UCSD-AML1 (cell line): Measurements from ENCODE around the gene CALHM6.
"Not testable (repeated sequence)": the region's sequence is repeated elsewhere in the genome, so short reads cannot be mapped to it uniquely, and the experiment has no call there.

Experiments used
- DNase-seq: peaks from one replicate; lab custom pipeline; 2025; ENCODE audit not compliant: unreplicated experiment; lab: John Stamatoyannopoulos, UW

Gene CALHM6

DNA sequence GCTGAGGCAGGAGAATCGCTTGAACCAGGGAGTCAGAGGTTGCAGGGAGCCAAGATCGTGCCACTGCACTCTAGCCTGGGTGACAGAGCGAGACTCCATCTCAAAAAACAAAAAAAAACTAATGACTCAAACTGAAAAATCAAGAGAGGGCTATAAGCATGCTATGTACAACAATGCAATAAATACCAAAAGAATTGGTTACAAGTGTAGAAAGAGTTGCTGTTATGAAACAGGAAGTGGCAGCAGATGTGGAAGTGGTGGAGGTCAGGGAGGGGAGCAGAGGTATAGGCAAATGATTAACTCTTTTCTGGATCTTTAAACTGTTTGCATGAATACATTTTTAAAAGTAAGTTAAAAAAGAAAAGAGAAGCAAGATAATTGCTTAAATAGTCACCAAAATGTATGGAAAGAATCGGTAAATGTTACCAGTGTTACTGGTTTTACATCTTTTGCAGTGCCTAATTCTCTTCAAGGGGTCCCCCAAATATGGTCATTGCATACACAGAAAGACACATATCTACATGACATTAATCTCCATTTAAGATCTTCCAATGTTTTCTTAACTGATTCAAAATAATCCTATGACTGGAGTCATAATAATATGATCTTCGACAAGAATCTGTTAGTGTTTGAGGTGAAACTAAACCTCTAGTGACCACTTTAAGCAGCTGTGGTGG is 15.0 kb downstream of the CALHM6 start:
- peak; percentile 22 for DNase-seq

DNA sequence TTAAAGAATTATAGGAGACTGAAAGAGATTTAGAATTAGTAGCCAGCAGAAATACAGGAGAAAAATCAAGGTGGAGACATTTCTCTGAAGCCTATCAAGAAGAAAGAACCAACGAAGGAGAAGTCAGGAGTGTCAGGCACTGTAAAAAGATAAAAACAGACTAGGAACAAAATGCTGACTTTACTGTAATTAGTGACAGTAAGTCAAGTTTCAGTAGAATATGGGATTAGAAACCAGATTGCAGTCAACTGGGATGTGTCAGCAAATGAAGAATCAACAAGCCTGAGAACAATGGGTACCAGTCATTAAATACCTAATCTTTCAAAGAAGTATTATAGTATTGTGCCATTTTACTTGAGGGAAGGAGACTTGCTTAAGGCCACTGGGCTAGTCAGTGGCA is 21.6 kb downstream of the CALHM6 start:
- DNase-seq, result no peak

DNA sequence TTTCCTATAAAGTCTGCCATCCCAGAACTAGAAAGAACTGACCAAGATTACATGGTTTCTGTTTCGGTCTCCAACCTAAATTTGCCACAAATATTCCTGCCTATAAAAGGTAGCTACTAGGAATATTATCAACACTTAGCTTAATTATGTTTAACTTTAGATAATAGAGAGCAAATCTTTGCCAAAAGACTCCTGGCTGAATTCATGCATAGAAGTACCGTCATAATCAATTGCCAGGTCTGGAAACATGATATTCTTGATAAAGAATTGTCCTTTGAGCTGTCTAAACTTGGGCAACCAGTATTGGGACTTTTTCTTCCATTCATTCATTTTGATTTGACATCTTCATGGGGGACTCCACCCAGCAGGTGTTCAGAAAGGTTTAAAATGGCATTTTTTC is 22.4 kb downstream of the CALHM6 start:
- no peak for DNase-seq

GRCh38 chr6:116485559-116486184 is 24.5 kb downstream of the CALHM6 start:
- no peak for DNase-seq

- no peak for DNase-seq
These were observed 30.6 kb downstream of the CALHM6 start for GRCh38 chr6:116491610-116492330.

DNA sequence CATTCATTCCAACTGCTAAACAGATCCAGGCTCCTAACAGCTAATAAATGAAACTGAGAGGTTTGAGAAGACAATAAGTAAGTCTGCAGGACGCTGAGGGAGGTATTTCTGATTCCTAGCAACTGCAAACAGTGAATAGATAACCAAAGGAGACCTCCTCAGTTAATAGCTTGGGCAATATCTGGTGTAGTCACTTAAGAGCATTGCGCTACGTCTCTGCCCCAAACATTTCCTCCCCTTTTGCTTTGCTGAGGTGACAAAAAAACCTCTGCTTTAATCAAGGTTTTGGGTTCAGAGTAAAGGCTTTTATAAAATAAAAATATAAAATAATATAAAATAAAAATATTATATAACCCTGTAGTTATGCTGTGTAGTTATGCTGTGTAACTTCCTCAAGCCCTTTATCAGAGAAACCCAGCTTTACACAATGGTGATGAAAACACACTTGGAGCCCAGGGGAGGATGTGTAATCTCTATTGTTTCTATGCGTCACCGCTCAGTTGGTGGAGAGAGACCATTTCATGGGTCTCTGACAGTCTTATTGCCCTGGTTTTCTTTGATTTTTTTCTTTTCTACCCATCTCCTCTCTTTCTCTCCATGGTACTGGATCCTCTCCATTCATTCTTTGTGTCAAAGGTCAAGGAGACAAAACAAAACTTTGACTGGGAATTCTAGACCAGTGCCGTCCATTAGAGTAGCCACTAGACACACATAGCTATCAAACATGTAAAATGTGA is 31.3 kb downstream of the CALHM6 start:
- DNase-seq, result peak; percentile 9

- DNase-seq, result not testable (repeated sequence)
These were observed 34.0 kb downstream of the CALHM6 start for GRCh38 chr6:116495161-116495560.

DNA sequence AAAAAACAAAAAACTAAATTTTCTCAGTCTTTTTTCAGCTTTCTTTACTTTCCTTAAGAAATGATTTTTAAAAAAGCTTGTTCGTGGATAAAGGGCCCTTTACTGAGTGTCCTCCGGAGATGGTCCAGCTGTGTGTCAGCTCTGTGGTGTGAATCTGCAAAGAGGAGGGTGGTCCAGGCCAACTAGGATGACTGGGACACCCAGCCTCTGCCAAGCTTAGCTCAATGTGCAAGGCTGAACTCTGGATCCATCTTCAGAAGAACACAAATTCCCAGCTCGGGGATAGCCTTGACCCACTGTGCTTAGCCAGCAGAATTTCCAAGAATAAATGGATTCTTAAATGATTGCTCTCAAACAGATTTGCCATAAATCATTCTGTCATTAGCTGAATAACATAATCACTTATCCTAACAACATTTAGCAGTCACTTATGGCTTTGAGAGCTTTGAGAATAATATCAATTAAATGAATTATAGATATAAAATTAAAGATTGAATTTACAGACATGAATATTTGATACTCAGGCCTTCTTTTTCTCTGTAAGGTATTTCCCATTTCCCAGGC is 36.0 kb downstream of the CALHM6 start:
- DNase-seq, result no peak

DNA sequence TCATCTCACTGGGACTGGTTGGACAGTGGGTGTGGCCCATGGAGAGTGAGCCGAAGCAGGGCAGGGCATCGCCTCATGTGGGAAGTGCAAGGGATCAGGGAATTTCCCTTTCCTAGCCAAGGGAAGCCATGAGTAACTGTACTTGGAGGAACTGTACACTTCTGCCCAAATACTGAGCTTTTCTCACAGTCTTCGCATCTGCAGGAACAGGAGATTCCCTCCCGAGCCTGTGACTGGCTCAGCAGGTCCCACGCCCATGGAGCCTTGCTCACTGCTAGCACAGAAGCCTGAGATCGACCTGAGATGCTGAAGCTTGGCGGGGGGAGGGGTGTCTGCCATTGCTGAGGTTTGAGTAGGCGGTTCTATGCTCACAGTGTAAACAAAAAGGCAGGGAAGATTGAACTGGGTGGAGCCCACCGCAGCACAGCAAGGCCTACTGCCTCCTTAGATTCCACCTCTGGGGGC is 39.8 kb downstream of the CALHM6 start:
- DNase-seq, result no peak

DNA sequence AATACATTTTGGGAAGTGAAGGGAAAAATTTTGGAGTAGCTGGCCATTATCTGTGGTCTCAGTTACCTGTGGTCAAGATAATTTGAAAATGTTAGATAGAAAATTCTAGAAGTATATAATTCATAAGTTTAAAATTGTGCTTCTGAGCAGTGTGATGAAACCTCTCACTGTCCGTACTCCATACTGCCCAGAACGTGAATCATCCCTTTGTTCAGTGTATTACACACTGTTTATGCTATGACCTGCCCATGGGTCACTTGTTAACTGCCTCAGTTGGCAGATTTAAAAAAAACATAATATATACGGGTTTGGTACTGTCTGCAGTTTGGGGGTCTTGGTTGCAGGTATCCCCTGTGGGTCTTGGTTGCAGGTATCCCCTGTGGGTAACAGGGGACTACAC is 46.1 kb downstream of the CALHM6 start:
- DNase-seq, result no peak

- DNase-seq, result no peak
These were observed 47.4 kb downstream of the CALHM6 start for GRCh38 chr6:116508527-116508926.

- peak; percentile 8 for DNase-seq
These were observed 50.4 kb downstream of the CALHM6 start, which contains the start of gene CALHM5 for GRCh38 chr6:116511424-116512110. CALHM5 (plus strand) TSS chr6:116511639; CDS start chr6:116511697, 58 bp downstream.

GRCh38 chr6:116512111-116512559 is 51.0 kb downstream of the CALHM6 start:
- DNase-seq, result no peak

- DNase-seq, result no peak
These were observed 51.6 kb downstream of the CALHM6 start for GRCh38 chr6:116512734-116513133.
